ENCODE data around the gene OR56B1. TPM values are rescaled to one million over a fixed set of nuclear protein-coding genes. Genes with fewer than 3 reads are reported as not detected.

Gene OR56B1
- total RNA-seq, 6 donors from 2014 or later = 0.30 to 1.0 TPM; not detected in 4

GRCh38 chr11:5738431-5738830 is 2.2 kb downstream of the OR56B1 start:
- Histone ChIP-seq H3K9me3 (peaks cover 0 to 6% (median 1%) of the 10 kb centered on the region in 4 donors), H3K36me3 (no peaks in the 10 kb centered on the region), H3K27me3 (no peaks in the 10 kb centered on the region), H3K27ac (no peak overlapping the region), H3K4me3 (no peak overlapping the region), H3K4me1 (no peaks in the 10 kb centered on the region)
- TF ChIP-seq EP300 (IDR thresholded peaks at IDR 0.05) (no peak), POLR2A (IDR thresholded peaks at IDR 0.05) (no peak), POLR2AphosphoS5 (IDR thresholded peaks at IDR 0.05) (no peak), CTCF (IDR thresholded peaks at IDR 0.05) (no peak)
- ATAC-seq (ENCODE audit: low FRiP score in 2 of 2) (no peak), DNase-seq (no peak)
- 41 to 65% methylated on average over 1 of the region's 1 CpG for WGBS, 2 donors

GRCh38 chr11:5746614-5747013 is 10.4 kb downstream of the OR56B1 start:
- peaks cover 0 to 3% (median 1%) of the 10 kb centered on the region in 4 donors for H3K9me3 ChIP-seq
- no peak for DNase-seq
- no peak for ATAC-seq (ENCODE audit: low FRiP score in 2 of 2)
- no peak overlapping the region for H3K27ac ChIP-seq
- no peaks in the 10 kb centered on the region for H3K27me3 ChIP-seq
- H3K4me3 ChIP-seq = no peak overlapping the region
- no peaks in the 10 kb centered on the region for H3K4me1 ChIP-seq
- H3K36me3 ChIP-seq = no peaks in the 10 kb centered on the region
- TF ChIP-seq CTCF (IDR thresholded peaks at IDR 0.05) (no peak), POLR2AphosphoS5 (IDR thresholded peaks at IDR 0.05) (no peak), EP300 (IDR thresholded peaks at IDR 0.05) (no peak), POLR2A (IDR thresholded peaks at IDR 0.05) (no peak)
- 75 to 90% methylated on average over 3 of the region's 3 CpGs for WGBS, 2 donors

- ATAC-seq (ENCODE audit: low FRiP score in 2 of 2) = no peak
- no peak overlapping the region for H3K4me3 ChIP-seq
- H3K27ac ChIP-seq = no peak overlapping the region
- H3K27me3 ChIP-seq = no peaks in the 10 kb centered on the region
- no peaks in the 10 kb centered on the region for H3K4me1 ChIP-seq
- no peak for DNase-seq
- TF ChIP-seq POLR2A (IDR thresholded peaks at IDR 0.05) = no peak
- TF ChIP-seq POLR2AphosphoS5 (IDR thresholded peaks at IDR 0.05) = no peak
- TF ChIP-seq CTCF (IDR thresholded peaks at IDR 0.05) = no peak
- no peak for TF ChIP-seq EP300 (IDR thresholded peaks at IDR 0.05)
- 83 to 88% methylated on average over 3 of the region's 3 CpGs for WGBS, 2 donors
- H3K9me3 ChIP-seq = no peaks in the 10 kb centered on the region
- H3K36me3 ChIP-seq = no peaks in the 10 kb centered on the region
Measured at GRCh38 chr11:5749836-5750235, 13.6 kb downstream of the OR56B1 start.

- H3K36me3 ChIP-seq = no peaks in the 10 kb centered on the region
- 96 to 100% methylated on average over 1 of the region's 1 CpG for WGBS, 2 donors
- no peaks in the 10 kb centered on the region for H3K4me1 ChIP-seq
- no peak for TF ChIP-seq POLR2AphosphoS5 (IDR thresholded peaks at IDR 0.05)
- TF ChIP-seq EP300 (IDR thresholded peaks at IDR 0.05) = no peak
- no peak for TF ChIP-seq POLR2A (IDR thresholded peaks at IDR 0.05)
- no peak for TF ChIP-seq CTCF (IDR thresholded peaks at IDR 0.05)
- ATAC-seq (ENCODE audit: low FRiP score in 2 of 2) (no peak), DNase-seq (no peak)
- no peaks in the 10 kb centered on the region for H3K9me3 ChIP-seq
- no peak within 1 kb of the TSS for H3K4me3 ChIP-seq
- H3K27me3 ChIP-seq = no peaks in the 10 kb centered on the region
- H3K27ac ChIP-seq = no peak within 1 kb of the TSS
Measured at GRCh38 chr11:5753943-5754342, 17.7 kb downstream of the OR56B1 start, which contains the start of gene OR52N4. TSS of gene OR52N4 (plus strand) at chr11:5754243. CDS start at chr11:5754741, 498 bp downstream.

GRCh38 chr11:5767056-5767455 is 30.8 kb downstream of the OR56B1 start:
- H3K36me3 ChIP-seq = no peaks in the 10 kb centered on the region
- H3K4me3 ChIP-seq = no peak overlapping the region
- H3K4me1 ChIP-seq = no peaks in the 10 kb centered on the region
- DNase-seq = no peak
- H3K27ac ChIP-seq = no peak overlapping the region
- no peaks in the 10 kb centered on the region for H3K9me3 ChIP-seq
- TF ChIP-seq EP300 (IDR thresholded peaks at IDR 0.05) (no peak), CTCF (IDR thresholded peaks at IDR 0.05) (no peak), POLR2A (IDR thresholded peaks at IDR 0.05) (no peak), POLR2AphosphoS5 (IDR thresholded peaks at IDR 0.05) (no peak)
- WGBS, 2 donors = 75 to 83% methylated on average over 1 of the region's 1 CpG
- ATAC-seq (ENCODE audit: low FRiP score in 2 of 2) = no peak
- no peaks in the 10 kb centered on the region for H3K27me3 ChIP-seq

Measured in upper lobe of left lung (tissue), 6 donors.